Superior temporal gyrus (tissue), 1 donor: ENCODE results near the gene KCTD8.

ENCODE experiments used
- DNase-seq: peaks from one replicate; pipeline ENCODE4 v3.0.0-alpha.2; 2016; ENCODE audit errors: extremely low spot score

KCTD8 gene

DNA sequence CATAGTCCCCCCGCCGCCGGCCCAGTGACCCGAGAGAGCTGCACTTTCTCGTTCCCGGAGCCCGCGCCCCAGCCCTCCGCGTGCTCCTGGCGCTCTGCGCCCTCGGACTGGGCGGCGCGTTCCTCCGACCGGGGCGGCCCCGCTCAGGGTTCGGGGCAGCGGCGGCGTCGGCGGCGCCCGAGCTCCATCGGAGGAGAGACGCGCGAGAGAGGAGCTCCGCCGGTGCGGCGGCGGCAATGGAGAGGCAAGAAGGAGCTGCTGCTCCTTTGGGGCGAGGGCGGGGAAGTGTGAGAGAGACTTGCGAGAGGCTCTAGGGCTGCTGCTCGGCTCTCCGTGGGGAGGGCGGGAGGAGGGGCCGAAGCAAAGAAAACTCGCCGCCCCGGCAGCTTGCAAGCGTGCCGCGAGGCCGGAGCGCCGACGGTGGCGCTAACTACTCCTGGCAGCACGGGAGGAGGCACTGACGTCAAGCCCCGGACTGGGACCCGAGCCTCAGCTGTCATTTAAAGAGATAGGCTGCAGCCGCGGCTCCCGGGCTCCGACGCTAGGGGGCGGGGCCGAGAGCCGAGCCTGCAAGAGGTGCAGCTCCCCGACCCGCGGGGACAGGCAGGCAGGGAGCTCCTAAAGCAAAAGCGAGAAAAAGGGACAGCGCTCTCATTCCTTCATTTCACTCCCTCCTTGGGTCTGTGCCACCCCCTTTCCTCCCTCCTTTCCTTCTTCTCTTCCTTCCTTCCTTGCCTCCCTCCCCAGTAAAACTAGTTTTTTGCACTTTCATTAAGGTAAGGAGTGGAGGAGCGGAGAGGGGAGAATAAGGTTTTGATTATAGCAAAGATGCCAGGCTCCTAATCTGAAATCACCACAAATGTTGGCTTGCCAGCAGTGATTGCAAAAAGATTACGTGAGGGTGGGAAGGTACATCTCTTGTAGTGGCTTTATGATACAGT is at the start of gene KCTD8:
KCTD8 (minus strand) TSS at position 289 of the 941 bp plus-strand sequence.
- DNase-seq = peak; percentile 95

GRCh38 chr4:44494810-44495701 is 46.4 kb upstream of the KCTD8 start:
- DNase-seq = no peak

- DNase-seq = peak; percentile 35
These were observed 45.3 kb upstream of the KCTD8 start for GRCh38 chr4:44493924-44494323.

DNA sequence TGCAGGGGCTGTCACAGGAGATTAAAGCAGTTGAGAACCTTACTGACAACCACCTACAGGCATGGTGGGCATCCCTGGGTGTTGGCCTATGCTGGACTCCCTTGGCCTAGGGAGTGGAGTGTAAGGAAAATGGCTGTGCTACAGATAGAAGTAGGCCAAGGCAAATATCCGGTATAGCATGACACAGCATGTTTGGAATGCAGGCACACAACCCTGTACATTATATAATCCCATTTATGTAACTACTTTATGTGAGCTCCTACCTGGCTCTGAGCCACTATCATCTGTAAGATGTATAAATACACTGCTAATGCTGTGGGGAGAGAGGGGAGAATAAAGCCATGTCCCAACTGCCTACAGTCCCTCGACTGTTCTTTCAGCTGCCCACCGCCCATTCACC is 38.7 kb upstream of the KCTD8 start:
- no peak for DNase-seq

DNA sequence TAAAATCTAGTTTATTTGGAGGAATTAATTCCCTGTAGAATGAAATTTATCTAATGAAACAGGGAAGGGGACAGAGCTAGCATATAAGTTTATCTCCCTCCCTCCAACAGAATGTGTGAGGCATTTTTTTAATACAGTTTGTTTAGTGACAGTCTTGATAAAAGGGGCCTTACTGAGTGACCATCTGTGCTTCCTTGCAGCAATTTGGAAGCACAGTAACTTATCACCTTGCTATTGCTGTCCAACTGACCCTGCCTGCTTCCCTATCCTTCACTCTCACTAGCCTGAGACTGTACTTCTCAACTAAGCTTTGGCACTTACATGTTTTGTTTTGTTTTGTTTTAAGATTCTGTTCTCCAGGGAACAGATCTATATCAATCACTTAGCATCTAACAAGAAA is 31.1 kb upstream of the KCTD8 start:
- DNase-seq = no peak

DNA sequence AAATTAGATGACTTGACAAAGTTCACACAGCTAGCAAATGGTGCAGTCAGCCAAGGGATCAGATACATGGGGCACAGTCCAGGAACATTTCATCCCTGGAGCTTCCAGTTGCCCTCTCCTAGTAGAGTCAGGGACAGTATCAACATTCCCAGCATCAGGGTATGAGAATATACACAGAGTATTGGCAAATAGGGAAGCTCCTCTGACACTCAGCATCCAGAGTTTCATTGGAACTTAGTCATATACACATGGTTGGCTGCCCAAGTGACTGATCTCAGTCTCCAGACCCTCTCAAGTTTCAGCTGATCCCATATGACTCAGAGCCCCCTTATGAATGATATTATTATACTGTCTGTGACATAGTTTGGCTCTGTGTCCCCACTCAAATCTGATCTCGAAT is 13.7 kb upstream of the KCTD8 start:
- DNase-seq = no peak

DNA sequence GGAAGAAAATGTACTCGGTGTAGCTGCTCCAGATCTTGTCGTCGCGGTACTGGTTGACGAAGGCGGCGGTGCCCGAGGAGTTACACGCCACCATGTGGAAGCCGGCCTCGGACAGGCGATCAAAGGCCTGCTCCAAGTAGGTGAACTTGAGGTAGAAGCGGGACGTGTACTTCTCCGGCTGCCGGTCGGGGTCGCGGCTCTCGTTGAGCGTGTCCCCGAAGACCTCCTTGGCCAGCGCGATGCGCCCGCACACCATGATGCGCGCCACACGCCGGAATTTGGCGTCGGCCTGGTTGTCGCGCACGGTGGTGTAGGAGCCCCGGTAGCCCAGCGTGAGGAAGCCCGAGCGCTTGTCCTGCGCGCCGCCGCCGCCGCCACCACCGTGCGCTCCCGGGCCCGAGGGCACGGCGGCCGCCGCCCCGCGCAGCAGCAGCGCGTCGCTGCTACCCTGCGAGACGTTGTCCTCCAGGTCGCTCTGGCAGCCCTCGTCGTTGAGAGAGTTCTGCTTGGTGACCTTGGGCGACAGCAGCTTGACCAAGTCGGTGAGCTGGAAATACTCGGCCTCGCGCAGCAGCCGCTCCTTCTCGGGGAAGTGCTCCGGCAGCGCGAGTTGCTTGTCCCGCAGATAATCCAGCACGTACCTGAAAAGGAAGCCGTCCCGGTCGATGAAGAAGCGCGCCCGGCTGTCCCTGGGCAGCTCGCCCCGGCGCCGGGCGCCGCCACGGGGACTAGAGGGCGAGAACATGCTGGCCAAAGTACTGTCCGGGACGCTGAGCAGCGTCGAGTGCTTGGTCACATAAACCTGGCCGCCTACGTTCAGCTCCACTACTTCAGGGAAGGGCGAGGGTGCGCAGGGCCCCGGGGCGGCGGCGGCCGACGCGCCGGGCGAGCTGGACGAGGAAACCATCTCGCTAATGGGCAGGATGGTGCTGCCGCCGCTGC is 775 bp downstream of the KCTD8 start:
- no peak for DNase-seq

- no peak for DNase-seq
These were observed 1.6 kb downstream of the KCTD8 start for GRCh38 chr4:44446801-44447562.

GRCh38 chr4:44446191-44446590 is 2.4 kb downstream of the KCTD8 start:
- DNase-seq = no peak

GRCh38 chr4:44438687-44439086 is 9.9 kb downstream of the KCTD8 start:
- DNase-seq = no peak

- DNase-seq = no peak
These were observed 14.4 kb downstream of the KCTD8 start for GRCh38 chr4:44434247-44434646.

- DNase-seq = peak; percentile 76
These were observed 22.9 kb downstream of the KCTD8 start for GRCh38 chr4:44425614-44426208.

GRCh38 chr4:44422912-44423311 is 25.7 kb downstream of the KCTD8 start:
- no peak for DNase-seq

DNA sequence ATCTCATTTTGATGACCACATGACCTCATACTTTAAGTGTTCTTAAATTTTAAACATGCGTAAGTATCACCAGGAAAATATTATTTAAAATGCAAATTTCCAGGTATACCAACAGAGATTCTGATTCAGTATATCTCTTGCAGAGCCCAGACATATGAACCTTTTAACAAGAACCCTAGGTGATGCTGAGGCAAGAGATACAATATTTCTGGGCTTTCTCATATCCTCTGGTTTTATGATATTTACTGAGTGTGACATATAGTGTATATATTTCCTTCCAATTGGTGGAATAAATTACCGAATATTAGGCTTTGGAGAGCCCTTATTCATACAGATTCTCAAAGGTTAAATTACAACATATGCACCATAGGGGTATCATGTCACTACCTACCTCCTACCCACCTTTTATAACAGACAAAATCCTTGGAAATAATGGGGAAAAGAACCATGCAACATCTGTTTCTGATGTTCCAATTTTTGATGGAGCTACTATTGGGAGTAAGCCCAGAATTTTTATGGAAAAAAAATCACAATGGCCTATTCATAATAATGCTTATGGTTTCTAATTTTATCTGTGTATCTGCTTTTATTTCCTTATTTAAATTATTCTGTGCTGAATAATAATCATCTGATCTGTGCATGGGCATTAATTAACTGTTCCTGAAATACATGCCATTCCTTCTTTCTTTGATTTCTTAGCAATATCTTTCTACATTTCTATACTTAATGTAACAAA is 27.1 kb downstream of the KCTD8 start:
- DNase-seq = no peak

DNA sequence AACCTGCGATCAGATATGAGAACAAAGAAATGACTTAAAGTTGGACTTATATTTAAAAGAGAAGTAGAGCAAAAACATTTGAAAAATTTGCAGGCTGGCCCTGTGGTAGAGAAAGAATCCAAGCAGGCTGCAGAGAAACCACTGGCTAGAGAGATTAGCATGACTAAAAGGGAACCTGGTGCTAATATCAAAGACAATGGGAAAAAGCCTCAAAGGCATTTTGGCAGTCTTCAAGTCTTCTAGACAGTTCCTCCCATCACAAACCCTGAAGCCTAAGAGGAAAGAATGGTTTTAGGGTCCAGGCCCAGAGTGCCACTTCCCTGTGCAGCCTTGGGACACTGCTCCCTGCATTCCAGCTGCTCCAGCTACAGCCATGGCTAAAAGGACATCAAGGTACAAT is 33.4 kb downstream of the KCTD8 start:
- no peak for DNase-seq

GRCh38 chr4:44368413-44369167 is 80.0 kb downstream of the KCTD8 start:
- peak; percentile 58 for DNase-seq

DNA sequence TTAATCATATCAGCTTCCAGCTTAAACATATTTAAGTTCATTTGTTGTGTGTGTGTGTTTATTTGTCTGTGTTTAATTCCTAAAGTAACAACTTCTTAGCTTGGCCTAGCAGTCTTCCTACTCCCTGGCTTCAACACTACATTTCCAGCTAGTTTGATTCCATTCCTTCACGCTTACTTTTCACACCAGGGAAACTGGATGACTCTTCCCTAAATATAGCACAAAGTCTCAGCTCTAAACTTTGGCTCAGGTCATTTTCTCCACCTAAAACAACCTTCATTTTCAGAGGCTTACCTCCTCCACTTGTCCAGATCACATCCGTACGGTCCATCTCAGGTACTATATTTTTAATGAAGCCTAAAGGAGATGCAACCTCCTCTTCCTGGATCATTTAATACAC is 94.4 kb downstream of the KCTD8 start:
- DNase-seq = no peak

- DNase-seq = no peak
These were observed 97.5 kb downstream of the KCTD8 start for GRCh38 chr4:44351069-44351468.

GRCh38 chr4:44342800-44343199 is 105.8 kb downstream of the KCTD8 start:
- no peak for DNase-seq
